Suppressor macrophage treated with lipopolysaccharide for 4 hours (primary cell): Measurements from ENCODE around the gene SLC44A5.
"Not testable (repeated sequence)": the region's sequence is repeated elsewhere in the genome, so short reads cannot be mapped to it uniquely, and the experiment has no call there.

Experiments used
- DNase-seq: peaks from one replicate; pipeline ENCODE4 v3.0.0-alpha.2; 2020

Gene SLC44A5

GRCh38 chr1:75520862-75521475 is 89.9 kb downstream of the SLC44A5 start:
- DNase-seq: no peak

GRCh38 chr1:75519651-75520427 is 91.1 kb downstream of the SLC44A5 start:
- no peak for DNase-seq

- DNase-seq: no peak
These were observed 92.2 kb downstream of the SLC44A5 start for GRCh38 chr1:75518686-75519085.

- no peak for DNase-seq
These were observed 96.6 kb downstream of the SLC44A5 start for GRCh38 chr1:75514270-75514669.

GRCh38 chr1:75506976-75507375 is 103.9 kb downstream of the SLC44A5 start:
- no peak for DNase-seq

- no peak for DNase-seq
These were observed 107.5 kb downstream of the SLC44A5 start for GRCh38 chr1:75503221-75503974.

- DNase-seq: no peak
These were observed 108.1 kb downstream of the SLC44A5 start for GRCh38 chr1:75502776-75503175.

GRCh38 chr1:75501577-75502295 is 109.2 kb downstream of the SLC44A5 start:
- DNase-seq: no peak

- DNase-seq: no peak
These were observed 118.9 kb downstream of the SLC44A5 start for GRCh38 chr1:75492011-75492410.

- no peak for DNase-seq
These were observed 123.5 kb downstream of the SLC44A5 start for GRCh38 chr1:75487399-75487798.

GRCh38 chr1:75484789-75485188 is 126.1 kb downstream of the SLC44A5 start:
- DNase-seq: no peak

- no peak for DNase-seq
These were observed 128.0 kb downstream of the SLC44A5 start for GRCh38 chr1:75482951-75483350.

- not testable (repeated sequence) for DNase-seq
These were observed 134.4 kb downstream of the SLC44A5 start for GRCh38 chr1:75476486-75476885.

- no peak for DNase-seq
These were observed 135.2 kb downstream of the SLC44A5 start for GRCh38 chr1:75475696-75476095.

- DNase-seq: no peak
These were observed 137.8 kb downstream of the SLC44A5 start for GRCh38 chr1:75472971-75473603.

- DNase-seq: no peak
These were observed 138.6 kb downstream of the SLC44A5 start for GRCh38 chr1:75472089-75472970.

GRCh38 chr1:75471252-75471651 is 139.7 kb downstream of the SLC44A5 start:
- DNase-seq: no peak

GRCh38 chr1:75470448-75470847 is 140.5 kb downstream of the SLC44A5 start:
- DNase-seq: no peak

GRCh38 chr1:75469586-75470173 is 141.2 kb downstream of the SLC44A5 start:
- DNase-seq: no peak

GRCh38 chr1:75461808-75462325 is 149.0 kb downstream of the SLC44A5 start:
- no peak for DNase-seq

- DNase-seq: no peak
These were observed 160.9 kb downstream of the SLC44A5 start for GRCh38 chr1:75449998-75450397.
